HAP-1 (cell line): ENCODE measurements around the gene RUNDC1.

ENCODE experiments used
- DNase-seq, 2 experiments: peaks; one replicate each; pipeline ENCODE4 v3.0.0-alpha.2; 2016 to 2020; ENCODE audit warnings: low spot score in 2 of 2
- H3K27me3 ChIP-seq: fragments of 250-450 bp; sonication (Bioruptor Pico); 2 replicates; pipeline ENCODE4 v1.5.1; 2020; ENCODE audit warnings: low read depth, mild to moderate bottlenecking, moderate library complexity
- H3K36me3 ChIP-seq: fragments of 250-450 bp; sonication (Bioruptor Pico); replicated peaks from 2 replicates; pipeline ENCODE4 v1.5.1; 2020; ENCODE audit warnings: mild to moderate bottlenecking
- H3K4me1 ChIP-seq: fragments of 250-450 bp; sonication (Bioruptor Pico); 2 replicates; pipeline ENCODE4 v1.5.1; 2020; ENCODE audit warnings: mild to moderate bottlenecking
- H3K4me3 ChIP-seq: fragments of 250-450 bp; sonication (Bioruptor Pico); 2 replicates; pipeline ENCODE4 v1.5.1; 2020; ENCODE audit warnings: mild to moderate bottlenecking, moderate library complexity
- H3K9me3 ChIP-seq: fragments of 250-450 bp; sonication (Bioruptor Pico); 2 replicates; pipeline ENCODE4 v1.5.1; 2020; ENCODE audit warnings: mild to moderate bottlenecking, moderate library complexity
- in situ Hi-C: fragments of 300-500 bp; cut with MboI; formaldehyde crosslinking; loops from 3 replicates; pipeline ENCODE4 v1.14.3; 2020; ENCODE audit warnings: low sequenced_read_pairs, inconsistent platforms, mixed read lengths

Gene RUNDC1

DNA sequence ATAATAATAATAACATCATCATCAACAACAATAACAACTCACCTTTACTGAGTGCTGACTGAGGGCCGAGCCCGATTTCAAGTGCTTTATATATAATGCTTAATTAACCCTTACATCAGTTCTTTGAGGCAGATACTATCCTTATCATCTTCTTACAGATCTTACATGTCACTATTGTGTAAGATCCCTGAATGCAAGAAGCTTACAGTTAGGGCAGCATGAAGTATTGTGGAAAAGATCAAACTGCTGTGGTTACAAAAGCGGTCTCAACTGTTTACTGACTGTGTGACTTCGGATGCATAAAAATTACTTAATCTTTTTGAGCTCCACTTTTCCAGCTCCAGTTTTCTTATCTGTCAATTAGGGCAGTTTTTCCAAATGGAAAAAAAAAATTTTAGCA is 38.6 kb downstream of the RUNDC1 start:
- Histone ChIP-seq H3K4me1 (peaks cover 2% of the 10 kb centered on the region), H3K9me3 (no peaks in the 10 kb centered on the region), H3K27me3 (no peaks in the 10 kb centered on the region), H3K36me3 (peaks cover 23% of the 10 kb centered on the region), H3K4me3 (no peak overlapping the region)
- in situ Hi-C loops, result no loop called here
- DNase-seq, result no peak

GRCh38 chr17:43019418-43019817 is 39.1 kb downstream of the RUNDC1 start:
- Histone ChIP-seq H3K4me3 (no peak overlapping the region), H3K4me1 (peaks cover 2% of the 10 kb centered on the region), H3K27me3 (no peaks in the 10 kb centered on the region), H3K36me3 (peaks cover 23% of the 10 kb centered on the region), H3K9me3 (no peaks in the 10 kb centered on the region)
- DNase-seq, result no peak
- in situ Hi-C loops, result no loop called here

- H3K36me3 ChIP-seq, result peaks cover 22% of the 10 kb centered on the region
- no peaks in the 10 kb centered on the region for H3K9me3 ChIP-seq
- no peak overlapping the region for H3K4me3 ChIP-seq
- in situ Hi-C loops, result no loop called here
- peaks cover 2% of the 10 kb centered on the region for H3K4me1 ChIP-seq
- no peak for DNase-seq
- H3K27me3 ChIP-seq, result no peaks in the 10 kb centered on the region
These were observed 39.8 kb downstream of the RUNDC1 start for GRCh38 chr17:43020030-43020621.

DNA sequence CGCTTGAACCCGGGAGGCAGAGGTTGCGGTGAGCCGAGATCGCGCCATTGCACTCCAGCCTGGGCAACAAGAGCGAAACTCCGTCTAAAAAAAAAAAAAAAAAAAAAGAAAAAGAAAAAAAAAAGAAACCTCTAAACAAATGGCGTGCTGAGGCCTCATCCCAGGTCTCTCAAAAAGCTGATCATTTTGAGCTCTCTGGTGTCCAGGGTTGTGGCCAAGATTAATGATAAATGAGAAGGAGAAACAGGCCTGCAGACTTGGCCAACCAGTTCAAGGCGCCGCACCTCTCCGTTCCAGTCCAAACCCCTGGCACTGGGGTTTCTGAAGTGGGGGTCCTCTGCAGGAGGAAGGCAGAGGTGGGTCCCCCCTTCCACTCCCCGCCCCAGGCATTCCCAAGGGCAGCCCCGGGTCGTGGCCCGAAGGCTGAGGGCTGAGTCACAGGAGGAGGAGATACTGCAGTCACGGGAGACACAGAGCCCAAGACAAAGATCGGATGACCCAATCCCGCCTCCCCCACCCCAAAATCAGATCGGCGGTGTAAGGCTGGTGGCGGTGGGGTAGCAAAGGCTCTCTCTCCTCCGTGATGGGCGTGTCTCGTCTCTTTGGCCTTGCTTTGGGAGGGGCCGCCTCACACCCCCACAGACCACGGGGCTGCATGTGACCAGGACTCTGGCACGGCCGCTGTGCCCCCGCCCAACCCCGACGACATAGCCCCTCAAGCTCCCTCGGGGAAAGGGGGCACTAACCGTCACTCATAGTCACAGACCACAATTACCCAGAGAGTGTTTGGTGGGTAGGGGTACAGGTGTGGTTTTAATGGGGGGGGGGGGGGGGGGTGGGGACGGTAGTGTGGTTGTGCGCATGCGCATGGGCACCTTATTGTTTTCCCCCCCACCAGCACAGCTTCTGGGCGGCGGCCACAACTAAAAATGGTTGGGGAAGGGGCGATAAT is 40.7 kb downstream of the RUNDC1 start:
- Histone ChIP-seq H3K9me3 (no peaks in the 10 kb centered on the region), H3K36me3 (peaks cover 16% of the 10 kb centered on the region), H3K4me3 (peak overlapping the region; percentile 88), H3K4me1 (peaks cover 2% of the 10 kb centered on the region), H3K27me3 (no peaks in the 10 kb centered on the region)
- in situ Hi-C loops, result no loop called here
- peak; percentile 25 to 76 for DNase-seq

GRCh38 chr17:43021741-43022512 is 41.6 kb downstream of the RUNDC1 start, which contains the start of gene VAT1:
VAT1 (minus strand) TSS chr17:43022385; CDS start chr17:43022322, 63 bp downstream.
- DNase-seq, result peak; percentile 78 to 91
- H3K36me3 ChIP-seq, result peaks cover 10% of the 10 kb centered on the region
- H3K27me3 ChIP-seq, result no peaks in the 10 kb centered on the region
- no peaks in the 10 kb centered on the region for H3K9me3 ChIP-seq
- peaks cover 2% of the 10 kb centered on the region for H3K4me1 ChIP-seq
- peak within 1 kb of the TSS; percentile 88 for H3K4me3 ChIP-seq
- in situ Hi-C loops, result no loop called here

DNA sequence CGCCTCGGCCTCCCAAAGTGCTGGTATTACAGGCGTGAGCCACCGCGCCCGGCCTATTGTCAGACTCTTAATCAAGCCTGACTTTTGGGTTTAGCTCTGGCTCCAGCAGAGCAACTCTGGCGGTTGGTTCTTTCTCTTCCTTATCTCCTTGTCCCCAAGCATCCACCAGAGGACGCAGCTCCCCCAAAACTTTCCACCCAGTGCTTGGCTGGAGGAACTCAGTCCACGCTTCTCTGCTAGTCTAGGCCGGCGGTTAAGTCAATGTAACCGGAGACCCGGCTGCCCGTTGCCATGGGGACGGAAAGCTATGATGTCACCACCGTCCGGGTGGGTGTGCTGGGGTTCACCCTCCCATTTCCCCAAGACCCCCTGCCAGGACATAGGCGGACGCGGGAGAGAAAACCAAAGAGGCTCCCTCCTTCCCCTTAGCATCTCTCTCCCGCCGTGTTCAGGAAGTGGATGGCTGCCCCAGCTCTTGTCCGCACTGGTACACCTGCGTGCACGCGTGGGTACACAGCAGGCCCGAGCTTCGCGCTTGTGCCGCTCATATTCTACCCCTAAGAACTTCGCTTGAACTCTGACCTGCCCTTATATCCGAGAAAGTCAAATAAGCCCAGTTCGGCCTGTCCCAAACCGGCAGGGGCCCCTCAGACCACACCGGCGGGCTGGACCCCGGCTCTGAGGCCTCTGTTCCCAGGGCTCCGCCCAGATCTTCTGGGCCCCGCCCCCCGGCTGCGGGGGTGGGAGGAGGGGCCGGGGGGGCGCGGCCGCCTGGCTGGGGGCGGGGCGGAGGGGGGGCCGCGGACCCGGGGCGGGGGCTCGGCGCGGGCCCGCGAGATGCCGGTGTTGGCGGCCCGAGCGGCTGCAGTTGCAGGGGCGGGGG is 44.3 kb downstream of the RUNDC1 start, which contains the start of gene RND2:
TSS of gene RND2 (plus strand) at position 825 of the 883 bp plus-strand sequence. CDS start 117 bp downstream, outside the sequence.
- DNase-seq, result peak; percentile 94 to 96
- Histone ChIP-seq H3K36me3 (no peaks in the 10 kb centered on the region; the same call in 1 of the 2 replicates), H3K4me1 (peaks cover 2% of the 10 kb centered on the region; the same call in 1 of the 2 replicates), H3K27me3 (no peaks in the 10 kb centered on the region), H3K9me3 (no peaks in the 10 kb centered on the region), H3K4me3 (peak within 1 kb of the TSS; percentile 48)
- in situ Hi-C loops, result no loop called here

DNA sequence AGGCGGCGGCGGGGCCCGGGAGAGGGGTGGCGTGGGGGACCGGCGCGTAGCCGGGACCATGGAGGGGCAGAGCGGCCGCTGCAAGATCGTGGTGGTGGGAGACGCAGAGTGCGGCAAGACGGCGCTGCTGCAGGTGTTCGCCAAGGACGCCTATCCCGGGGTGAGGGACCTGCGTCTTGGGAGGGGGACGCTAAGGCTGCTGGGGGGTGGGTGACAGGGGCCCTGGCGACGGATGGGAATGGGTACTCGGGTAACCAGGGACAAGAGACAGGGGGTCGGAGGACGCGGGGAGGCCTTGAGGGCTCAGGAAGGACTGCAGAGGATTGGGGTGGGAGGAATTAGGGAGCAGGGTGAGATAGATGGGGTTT is 44.9 kb downstream of the RUNDC1 start:
- Histone ChIP-seq H3K9me3 (no peaks in the 10 kb centered on the region), H3K27me3 (no peaks in the 10 kb centered on the region), H3K4me1 (peaks cover 2% of the 10 kb centered on the region; the same call in 1 of the 2 replicates), H3K36me3 (no peaks in the 10 kb centered on the region; the same call in 1 of the 2 replicates), H3K4me3 (peak overlapping the region; percentile 48)
- peak; percentile 21 to 27 for DNase-seq
- in situ Hi-C loops, result no loop called here

GRCh38 chr17:43025766-43026537 is 45.6 kb downstream of the RUNDC1 start:
- in situ Hi-C loops, result no loop called here
- 0 out of 2 replicates have a peak, but pooled peaks cover 1% of the 10 kb centered on the region for H3K4me1 ChIP-seq
- no peaks in the 10 kb centered on the region for H3K36me3 ChIP-seq
- H3K4me3 ChIP-seq, result peak overlapping the region; percentile 48
- no peaks in the 10 kb centered on the region for H3K9me3 ChIP-seq
- H3K27me3 ChIP-seq, result no peaks in the 10 kb centered on the region
- no peak for DNase-seq

DNA sequence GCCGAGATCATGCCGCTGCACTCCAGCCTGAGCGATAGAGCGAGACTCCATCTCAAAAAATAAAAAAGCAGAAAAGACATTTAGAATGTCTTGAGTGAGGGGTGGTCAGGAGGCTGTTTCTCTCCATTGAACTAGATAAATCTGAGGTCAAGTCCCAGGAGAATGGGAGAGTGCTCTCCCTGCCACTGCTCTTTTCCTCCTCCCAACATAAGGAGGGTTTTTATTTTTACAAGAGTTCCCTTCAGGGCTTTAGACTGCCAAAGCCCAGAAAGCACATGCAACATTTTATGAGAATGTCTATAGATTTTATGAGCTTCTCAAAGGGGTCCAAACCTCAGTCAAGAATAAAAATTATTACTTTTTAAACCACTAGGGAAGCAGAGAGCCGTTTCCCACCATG is 46.2 kb downstream of the RUNDC1 start:
- Histone ChIP-seq H3K9me3 (no peaks in the 10 kb centered on the region), H3K4me3 (no peak overlapping the region), H3K27me3 (no peaks in the 10 kb centered on the region), H3K4me1 (no peaks in the 10 kb centered on the region), H3K36me3 (no peaks in the 10 kb centered on the region)
- in situ Hi-C loops, result no loop called here
- no peak for DNase-seq

DNA sequence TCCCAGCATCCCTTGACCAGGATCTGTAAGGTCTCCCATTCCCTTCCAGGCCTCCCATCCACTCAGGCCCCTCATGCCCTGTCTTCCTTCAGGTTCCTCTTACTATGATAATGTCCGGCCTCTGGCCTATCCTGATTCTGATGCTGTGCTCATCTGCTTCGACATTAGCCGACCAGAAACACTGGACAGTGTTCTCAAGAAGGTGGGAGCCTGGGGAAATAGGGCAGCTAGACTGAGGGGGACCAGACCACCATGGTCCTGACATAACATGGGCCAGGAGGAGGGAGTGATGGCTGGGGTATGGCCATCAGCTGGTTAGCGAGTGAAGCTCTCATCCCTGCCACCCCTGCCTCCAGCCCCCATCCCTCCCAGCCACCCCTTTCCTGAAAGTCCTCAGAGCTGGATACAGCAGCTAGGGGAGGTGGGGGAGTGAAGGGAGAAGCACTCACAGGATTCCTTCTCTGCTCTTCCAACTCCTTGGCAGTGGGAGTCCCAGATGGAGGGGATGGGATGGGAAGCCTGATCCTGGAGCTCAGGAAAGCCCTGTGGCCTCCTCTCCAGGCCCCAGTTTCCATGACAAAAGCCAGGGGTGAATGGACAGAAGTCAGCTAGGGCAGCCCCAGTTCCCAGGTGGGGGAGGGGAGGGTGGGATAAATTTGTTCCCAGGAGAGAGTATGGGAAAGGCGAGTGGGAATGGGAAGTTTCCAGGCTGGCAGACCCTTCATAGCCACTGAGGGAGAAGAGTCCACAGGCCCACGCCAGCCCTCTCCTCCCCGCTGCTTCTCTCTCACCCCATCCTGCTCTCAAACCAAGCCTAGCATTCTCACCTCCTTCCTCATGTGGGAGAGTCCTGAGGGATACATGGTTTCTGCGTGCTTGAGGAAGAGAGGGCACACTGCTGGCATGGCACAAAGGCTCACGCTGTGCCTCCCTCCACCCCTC is 47.0 kb downstream of the RUNDC1 start:
- H3K4me3 ChIP-seq, result no peak overlapping the region
- in situ Hi-C loops, result no loop called here

GRCh38 chr17:43028221-43028861 is 48.0 kb downstream of the RUNDC1 start:
- H3K36me3 ChIP-seq, result no peaks in the 10 kb centered on the region
- H3K9me3 ChIP-seq, result no peaks in the 10 kb centered on the region
- no peak for DNase-seq
- H3K4me3 ChIP-seq, result no peak overlapping the region
- in situ Hi-C loops, result no loop called here
- H3K27me3 ChIP-seq, result no peaks in the 10 kb centered on the region
- H3K4me1 ChIP-seq, result no peaks in the 10 kb centered on the region

More for the DNA sequence above, 47.0 kb downstream of the RUNDC1 start:
- no peaks in the 10 kb centered on the region for H3K4me1 ChIP-seq
- no peak for DNase-seq
- H3K9me3 ChIP-seq, result no peaks in the 10 kb centered on the region
- H3K36me3 ChIP-seq, result no peaks in the 10 kb centered on the region
- no peaks in the 10 kb centered on the region for H3K27me3 ChIP-seq
